ENCODE data around the gene CDH4. TPM values are rescaled to one million over a fixed set of nuclear protein-coding genes. Genes with fewer than 3 reads are reported as not detected.

Gene CDH4
- total and polyA plus RNA-seq, 2 of the 8 experiments (the other 6 are each of a cell fraction or from before 2014, with no cell fraction given): 4.3 to 7.9 TPM

GRCh38 chr20:61303217-61303616 lies 51.2 kb downstream of the CDH4 start:
- H3K4me1 ChIP-seq (replicated peaks in 1 of 4; ENCODE audit: control insufficient read depth in 3 of 4, insufficient read depth in 4 of 4, low read length in 3 of 4): peaks cover 5 to 18% (median 14%) of the 10 kb centered on the region in 4 experiments
- H2BK12ac ChIP-seq (ENCODE audit: low read depth, low read length): no peak overlapping the region
- H3K4ac ChIP-seq (replicated peaks; ENCODE audit: insufficient read length, low read depth, low read length): no peak overlapping the region
- H3K9ac ChIP-seq (replicated peaks in 1 of 4; ENCODE audit: extremely low read depth in 1 of 4, low read depth in 3 of 4, low read length in 3 of 4): no peak overlapping the region
- no peak overlapping the region for H4K5ac ChIP-seq (ENCODE audit: insufficient read length, low read depth, low read length)
- H2BK20ac ChIP-seq (ENCODE audit: low read length): no peak overlapping the region
- 89% methylated on average over 8 of the region's 8 CpGs; no CpG with 5 or more reads in 1 of the 2 experiments for WGBS, 2 experiments (ENCODE audit: extremely low coverage in 1 of 2, insufficient coverage in 1 of 2, insufficient read length in 1 of 2, insufficient replicate concordance in 2 of 2, low coverage in 1 of 2, low lambda C conversion rate in 2 of 2, missing lambda C conversion rate in 1 of 2)
- peaks cover 0 to 2% (median 0%) of the 10 kb centered on the region in 4 experiments; a peak in 2 of 7 replicates for H3K27me3 ChIP-seq (replicated peaks in 1 of 4; ENCODE audit: control insufficient read depth in 3 of 4, extremely low read depth in 1 of 4, insufficient read depth in 3 of 4, low read length in 3 of 4)
- ChIA-PET CTCF (ENCODE audit: partially characterized antibody) (no interaction called here), POLR2A (ENCODE audit: partially characterized antibody) (no interaction called here)
- no peak overlapping the region for H2BK120ac ChIP-seq (replicated peaks; ENCODE audit: low read depth, low read length)
- H2BK5ac ChIP-seq (ENCODE audit: low read depth, low read length): no peak overlapping the region
- DNase-seq (ENCODE audit: low read depth in 1 of 2, low spot score in 2 of 2): no peak
- H3K27ac ChIP-seq (ENCODE audit: low read depth, low read length): no peak overlapping the region
- H3K4me2 ChIP-seq (ENCODE audit: insufficient read depth in 1 of 2, low read depth in 2 of 2, low read length in 2 of 2): no peak overlapping the region
- H4K20me1 ChIP-seq (replicated peaks in 1 of 2; ENCODE audit: control insufficient read depth in 1 of 2, insufficient read depth in 2 of 2, low read length in 2 of 2): peaks cover 0 to 9% of the 10 kb centered on the region in 2 experiments
- no peak overlapping the region for H3K56ac ChIP-seq (replicated peaks; ENCODE audit: insufficient read length, low read depth, low read length)
- no peaks in the 10 kb centered on the region for H3K36me3 ChIP-seq (ENCODE audit: control insufficient read depth in 2 of 4, insufficient read depth in 4 of 4, low read length in 3 of 4)
- no peak overlapping the region; the same call in 1 of the 2 replicates for H4K8ac ChIP-seq (ENCODE audit: extremely low read depth, insufficient read depth, low read length)
- H3K9me3 ChIP-seq (ENCODE audit: insufficient read depth in 2 of 2, low read depth in 1 of 2, low read length in 1 of 2): no peaks in the 10 kb centered on the region
- no peak overlapping the region for H3K14ac ChIP-seq (ENCODE audit: insufficient read length)
- peaks cover 4% of the 10 kb centered on the region; the same call in 1 of the 2 replicates for H3K79me1 ChIP-seq (ENCODE audit: low read depth, low read length)
- no peak overlapping the region for H2BK15ac ChIP-seq (ENCODE audit: low read length)
- H2AFZ ChIP-seq (ENCODE audit: low read length): no peak overlapping the region
- FAIRE-seq: no peak
- H2AK5ac ChIP-seq (ENCODE audit: low read depth, low read length): no peak overlapping the region
- no peak overlapping the region for H3K4me3 ChIP-seq (ENCODE audit: extremely low read depth in 1 of 4, insufficient read depth in 2 of 4, low read depth in 3 of 4, low read length in 4 of 4)
- no peak overlapping the region for H3K18ac ChIP-seq (ENCODE audit: extremely low read depth, low read length)
- peaks cover 0 to 5% of the 10 kb centered on the region in 2 experiments; a peak in 1 of 4 replicates for H3K79me2 ChIP-seq (ENCODE audit: control insufficient read depth in 1 of 2, insufficient read depth in 2 of 2, low read length in 2 of 2)
- no peak overlapping the region for H4K91ac ChIP-seq (replicated peaks; ENCODE audit: insufficient read length, low read length)
- no peak overlapping the region for H3K23ac ChIP-seq (ENCODE audit: insufficient read length)
- H3K23me2 ChIP-seq (ENCODE audit: low read depth, low read length): peaks cover 4% of the 10 kb centered on the region
- TF ChIP-seq FOSL1 (IDR thresholded peaks at IDR 0.05; ENCODE audit: insufficient read depth, low read depth, low read length) (no peak), RNF2 (IDR thresholded peaks at IDR 0.05; ENCODE audit: borderline replicate concordance, low read depth, low read length, missing control alignments, poor library complexity, severe bottlenecking) (no peak), MAFK (IDR thresholded peaks at IDR 0.05; ENCODE audit: low read depth, low read length) (no peak), RFX5 (IDR thresholded peaks at IDR 0.05; ENCODE audit: borderline replicate concordance, low read depth, low read length) (no peak), NANOG (IDR thresholded peaks at IDR 0.05; ENCODE audit: insufficient read depth, low read depth, low read length, poor library complexity, severe bottlenecking) (no peak), USF2 (IDR thresholded peaks at IDR 0.05; ENCODE audit: low read length) (no peak), SIRT6 (IDR thresholded peaks at IDR 0.05; ENCODE audit: low read length) (no peak), SP1 (IDR thresholded peaks at IDR 0.05; ENCODE audit: low read depth, low read length) (no peak), YY1 (IDR thresholded peaks at IDR 0.05; ENCODE audit: low read depth, low read length) (no peak)
- TF ChIP-seq, protein P1, sequence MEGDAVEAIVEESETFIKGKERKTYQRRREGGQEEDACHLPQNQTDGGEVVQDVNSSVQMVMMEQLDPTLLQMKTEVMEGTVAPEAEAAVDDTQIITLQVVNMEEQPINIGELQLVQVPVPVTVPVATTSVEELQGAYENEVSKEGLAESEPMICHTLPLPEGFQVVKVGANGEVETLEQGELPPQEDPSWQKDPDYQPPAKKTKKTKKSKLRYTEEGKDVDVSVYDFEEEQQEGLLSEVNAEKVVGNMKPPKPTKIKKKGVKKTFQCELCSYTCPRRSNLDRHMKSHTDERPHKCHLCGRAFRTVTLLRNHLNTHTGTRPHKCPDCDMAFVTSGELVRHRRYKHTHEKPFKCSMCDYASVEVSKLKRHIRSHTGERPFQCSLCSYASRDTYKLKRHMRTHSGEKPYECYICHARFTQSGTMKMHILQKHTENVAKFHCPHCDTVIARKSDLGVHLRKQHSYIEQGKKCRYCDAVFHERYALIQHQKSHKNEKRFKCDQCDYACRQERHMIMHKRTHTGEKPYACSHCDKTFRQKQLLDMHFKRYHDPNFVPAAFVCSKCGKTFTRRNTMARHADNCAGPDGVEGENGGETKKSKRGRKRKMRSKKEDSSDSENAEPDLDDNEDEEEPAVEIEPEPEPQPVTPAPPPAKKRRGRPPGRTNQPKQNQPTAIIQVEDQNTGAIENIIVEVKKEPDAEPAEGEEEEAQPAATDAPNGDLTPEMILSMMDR (IDR thresholded peaks at IDR 0.05; ENCODE audit: control extremely low read depth in 1 of 3, insufficient read depth in 1 of 3, low read depth in 1 of 3, low read length in 3 of 3): no peak

Data from H1 (cell line).